Measurements from ENCODE around the gene NFKBIA. TPM values are rescaled to one million over a fixed set of nuclear protein-coding genes. Genes with fewer than 3 reads are reported as not detected.
"Not testable (repeated sequence)": the region's sequence is repeated elsewhere in the genome, so short reads cannot be mapped to it uniquely, and the experiment has no call there.

NFKBIA gene, protein sequence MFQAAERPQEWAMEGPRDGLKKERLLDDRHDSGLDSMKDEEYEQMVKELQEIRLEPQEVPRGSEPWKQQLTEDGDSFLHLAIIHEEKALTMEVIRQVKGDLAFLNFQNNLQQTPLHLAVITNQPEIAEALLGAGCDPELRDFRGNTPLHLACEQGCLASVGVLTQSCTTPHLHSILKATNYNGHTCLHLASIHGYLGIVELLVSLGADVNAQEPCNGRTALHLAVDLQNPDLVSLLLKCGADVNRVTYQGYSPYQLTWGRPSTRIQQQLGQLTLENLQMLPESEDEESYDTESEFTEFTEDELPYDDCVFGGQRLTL
- 39.1 and 52.8 TPM in 2 replicates for polyA plus RNA-seq (2014; cell fraction: cytosol; rRNA removed)
- 109 and 143 TPM in 2 replicates for polyA plus RNA-seq (2014; cell fraction: nucleus; rRNA removed)

DNA sequence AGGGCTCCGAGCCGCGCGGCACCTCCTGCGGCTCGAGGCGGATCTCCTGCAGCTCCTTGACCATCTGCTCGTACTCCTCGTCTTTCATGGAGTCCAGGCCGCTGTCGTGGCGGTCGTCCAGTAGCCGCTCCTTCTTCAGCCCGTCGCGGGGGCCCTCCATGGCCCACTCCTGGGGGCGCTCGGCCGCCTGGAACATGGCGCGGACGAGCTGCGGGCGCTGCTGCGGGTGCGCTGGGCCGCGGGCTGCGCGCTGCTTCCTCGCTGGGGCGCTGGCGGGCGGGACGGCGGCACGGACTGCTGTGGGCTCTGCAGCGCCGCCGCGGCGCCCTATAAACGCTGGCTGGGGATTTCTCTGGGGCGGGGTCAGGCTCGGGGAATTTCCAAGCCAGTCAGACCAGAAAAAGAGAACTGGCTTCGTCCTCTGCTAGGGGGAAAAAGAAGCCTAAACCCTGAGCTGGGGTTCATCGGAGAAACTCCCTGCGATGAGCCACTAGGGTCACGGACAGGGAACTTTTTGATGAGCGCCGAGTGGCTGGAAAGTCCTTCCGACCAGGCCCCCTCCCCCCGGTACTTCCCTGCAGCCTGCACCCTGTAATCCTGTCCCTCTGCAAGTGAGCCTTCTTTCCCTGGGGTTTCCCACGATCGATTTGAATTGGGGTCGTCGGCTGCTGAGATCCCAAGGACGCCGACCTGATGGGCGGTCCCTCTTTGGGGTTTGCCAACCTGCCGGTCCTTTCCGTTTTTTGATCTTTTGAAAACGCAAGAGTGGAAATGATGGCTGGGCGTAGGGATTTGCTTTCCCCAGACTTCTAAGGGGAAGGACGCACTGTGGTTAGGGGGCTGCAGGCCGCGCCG is at the start of gene NFKBIA:
NFKBIA (minus strand) TSS at position 301 of the 855 bp plus-strand sequence; CDS start at position 196, 105 bp downstream.
- DNase-seq (ENCODE audit: low spot score): peak; percentile 77

DNA sequence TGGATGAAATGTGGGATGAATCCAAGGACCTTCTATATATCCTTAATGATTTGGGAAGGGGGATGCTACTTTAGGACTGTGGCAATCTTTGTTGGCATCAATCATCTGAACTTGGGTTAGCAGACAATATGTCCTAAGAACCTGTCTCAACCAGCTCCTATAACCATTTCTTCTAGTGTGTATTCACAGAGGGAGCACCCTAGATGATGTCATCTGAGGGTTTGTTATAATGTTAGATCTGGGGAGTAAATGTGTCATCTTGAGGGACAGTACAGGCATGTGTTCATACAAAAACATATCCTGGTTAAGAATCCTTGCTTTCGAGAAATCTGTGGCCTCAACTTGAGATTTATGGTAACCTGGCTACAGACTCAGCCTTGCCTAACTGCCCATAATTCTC is 41.9 kb upstream of the NFKBIA start:
- DNase-seq (ENCODE audit: low spot score): no peak

DNA sequence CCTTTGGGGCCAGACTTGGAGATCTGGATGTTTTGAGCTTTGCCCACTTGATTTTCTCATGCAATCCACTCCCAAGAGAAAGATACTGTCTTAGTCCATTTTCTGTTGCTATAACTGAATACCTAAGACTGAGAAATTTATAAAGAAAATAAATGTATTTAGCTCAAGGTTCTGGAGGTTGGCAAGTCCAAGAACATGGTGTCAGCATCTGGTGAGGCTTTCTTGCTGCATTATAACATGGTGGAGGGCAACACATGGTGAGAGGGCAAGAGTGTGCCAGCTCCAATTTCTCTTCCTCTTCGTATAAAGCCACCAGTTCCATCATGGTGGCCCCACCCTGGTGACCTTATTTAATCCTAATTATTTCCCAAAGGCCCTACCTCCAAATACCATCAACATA is 39.6 kb upstream of the NFKBIA start:
- DNase-seq (ENCODE audit: low spot score): no peak

DNA sequence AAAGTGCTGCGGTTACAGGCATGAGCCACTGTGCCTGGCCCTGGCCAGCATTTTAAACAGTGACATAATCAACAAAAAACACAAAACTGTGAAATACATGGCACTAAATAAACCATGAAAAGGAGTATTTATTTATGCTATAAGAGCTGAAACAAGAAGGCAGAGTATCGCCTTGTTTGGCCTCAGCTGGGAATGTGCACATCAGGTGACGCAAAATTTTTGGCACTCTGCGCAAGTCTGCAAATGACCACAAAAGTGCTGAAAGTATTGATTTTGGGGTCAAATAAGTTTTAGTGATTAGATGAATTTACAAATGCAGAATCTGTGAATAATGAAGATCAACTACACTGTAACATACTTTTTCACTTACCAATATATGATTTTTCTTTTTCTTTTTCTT is 36.6 kb upstream of the NFKBIA start:
- no peak for DNase-seq (ENCODE audit: low spot score)

DNA sequence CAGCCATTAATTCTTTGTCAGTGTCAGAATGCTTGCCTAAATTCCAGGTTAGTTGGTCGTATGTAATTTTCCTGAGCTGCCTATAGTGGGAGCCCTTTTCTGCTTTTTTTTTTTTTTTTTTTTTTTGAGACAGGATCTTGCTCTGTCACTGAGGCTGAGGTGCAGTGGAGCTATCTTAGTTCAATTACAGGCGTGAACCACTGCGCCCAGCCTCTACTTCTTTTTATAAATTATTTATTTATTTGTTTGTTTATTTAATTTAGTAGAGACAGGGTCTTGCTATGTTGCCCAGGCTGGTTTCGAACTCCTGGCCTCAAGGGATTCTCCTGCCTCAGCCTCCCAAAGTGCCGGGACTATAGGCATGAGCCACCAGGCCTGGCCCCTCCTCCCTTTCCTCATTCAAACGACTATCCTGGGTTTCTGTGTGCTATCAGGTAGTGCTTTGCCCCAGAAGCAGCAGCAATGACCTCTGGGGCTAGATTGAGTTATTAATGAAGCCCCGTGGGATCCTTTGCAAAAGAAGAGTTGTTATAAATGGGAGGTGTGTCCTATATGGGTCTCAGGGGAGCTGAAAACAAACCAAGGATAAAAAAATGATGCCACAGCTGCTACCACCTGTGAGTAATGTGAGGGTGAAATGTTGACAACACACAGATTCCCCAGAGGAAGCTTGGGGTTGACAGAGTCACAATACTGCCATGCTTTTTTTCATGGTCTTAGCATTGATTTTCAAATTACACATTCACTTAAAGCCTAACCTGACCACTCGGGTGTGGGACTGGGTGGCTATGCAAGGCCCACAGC is 34.6 kb upstream of the NFKBIA start:
- no peak for DNase-seq (ENCODE audit: low spot score)

DNA sequence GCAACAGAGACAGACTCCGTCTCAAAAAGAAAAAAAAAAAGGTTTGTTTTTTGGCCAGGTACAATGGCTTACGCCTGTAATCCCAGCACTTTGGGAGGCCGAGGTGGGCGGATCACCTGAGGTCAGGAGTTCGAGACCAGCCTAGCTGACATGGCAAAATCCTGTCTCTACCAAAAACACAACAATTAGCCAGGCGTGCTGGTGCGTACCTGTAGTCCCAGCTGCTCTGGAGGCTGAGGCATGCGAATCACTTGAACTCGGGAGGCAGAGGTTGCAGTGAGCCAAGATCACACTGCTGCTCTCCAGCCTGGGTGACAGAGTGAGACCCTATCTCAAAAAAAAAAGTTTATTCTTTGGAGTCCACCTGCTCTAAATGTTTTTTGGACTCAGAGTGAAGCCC is 33.9 kb upstream of the NFKBIA start:
- DNase-seq (ENCODE audit: low spot score): not testable (repeated sequence)

DNA sequence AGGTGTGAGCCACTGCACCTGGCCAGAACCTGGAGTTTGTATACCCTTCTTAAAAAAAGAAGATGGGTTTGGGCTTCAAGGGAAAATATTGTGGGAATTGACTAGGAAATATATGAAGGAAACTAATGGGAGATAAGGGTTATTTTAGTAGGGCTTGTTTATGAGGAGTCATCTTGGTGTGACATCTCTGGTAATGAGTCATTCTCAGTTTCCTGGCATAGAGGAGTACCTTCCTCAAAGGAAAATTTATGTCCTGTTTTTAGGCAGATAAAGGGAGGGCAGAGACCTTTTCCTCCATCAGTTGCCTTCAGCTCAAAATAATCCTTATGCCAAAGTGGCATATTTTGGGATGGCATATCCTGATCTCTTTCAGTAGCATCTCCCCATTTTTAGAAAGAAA is 30.6 kb upstream of the NFKBIA start:
- DNase-seq (ENCODE audit: low spot score): no peak

DNA sequence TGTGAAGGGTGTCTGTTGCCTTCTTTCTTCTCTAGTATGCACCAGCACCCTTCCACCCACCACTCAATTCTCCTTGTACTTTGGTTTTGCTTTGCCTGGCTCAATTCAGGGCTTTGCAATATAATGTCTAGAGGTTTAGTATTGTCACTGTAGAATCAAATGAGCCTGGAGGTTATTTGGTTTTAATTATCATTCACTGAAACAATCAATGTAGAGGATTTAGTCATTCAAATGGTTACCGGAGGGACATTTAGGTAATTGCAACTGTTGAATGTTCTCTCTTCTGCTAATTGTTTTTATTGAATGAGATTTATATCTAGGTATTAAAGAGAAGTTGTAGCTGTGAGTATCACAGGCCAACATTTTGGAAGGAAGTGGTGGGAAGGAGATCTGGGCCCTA is 29.3 kb upstream of the NFKBIA start:
- no peak for DNase-seq (ENCODE audit: low spot score)

DNA sequence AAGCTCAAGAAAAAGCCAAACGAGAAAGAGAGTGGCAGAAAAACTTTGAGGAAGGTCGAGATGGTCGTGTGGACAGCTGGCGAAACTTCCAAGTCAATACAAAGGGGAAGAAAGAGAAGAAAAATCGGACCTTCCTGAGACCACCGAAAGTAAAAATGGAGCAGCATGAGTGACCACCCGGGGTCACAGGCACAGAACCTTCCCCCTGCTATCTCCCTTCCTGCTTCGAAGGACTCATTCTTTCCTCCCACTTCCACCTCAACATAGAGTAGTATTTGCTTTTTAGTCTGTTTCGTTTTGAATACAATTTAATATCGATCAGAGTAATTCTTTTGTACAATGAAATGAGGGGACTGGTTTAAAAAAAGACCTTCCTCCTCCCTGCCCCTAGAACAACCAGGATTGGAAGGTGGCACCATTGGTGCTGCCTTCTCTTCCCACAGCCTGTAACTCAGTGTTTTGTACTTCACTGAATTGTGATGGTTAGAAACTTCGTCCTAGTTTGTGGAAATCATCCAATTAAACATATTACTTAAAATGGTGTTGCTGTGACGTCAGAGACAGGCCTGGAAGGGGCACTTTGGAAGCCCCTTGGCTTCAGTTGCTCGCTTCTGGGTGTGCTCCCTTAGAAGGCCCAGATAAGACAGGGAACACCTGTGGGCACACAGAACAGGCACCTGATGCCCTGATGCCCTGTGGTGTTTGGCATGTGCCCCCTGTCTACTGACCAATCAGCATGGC is 26.1 kb upstream of the NFKBIA start:
- DNase-seq (ENCODE audit: low spot score): no peak

DNA sequence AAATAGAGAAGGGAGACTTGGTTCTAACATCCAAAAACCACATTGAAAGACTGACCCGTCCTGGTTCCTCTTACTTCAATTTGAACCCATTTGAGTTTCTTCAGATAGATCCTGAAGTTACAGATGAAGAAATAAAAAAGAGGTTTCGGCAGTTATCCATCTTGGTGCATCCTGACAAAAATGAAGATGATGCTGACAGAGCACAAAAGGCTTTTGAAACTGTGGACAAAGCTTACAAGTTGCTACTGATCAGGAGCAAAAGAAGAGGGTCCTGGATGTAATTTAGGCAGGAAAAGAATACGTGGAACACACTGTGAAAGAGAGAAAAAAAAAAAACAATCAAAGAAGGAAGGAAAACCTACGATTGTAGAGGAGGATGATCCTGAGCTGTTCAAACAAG is 25.4 kb upstream of the NFKBIA start:
- no peak for DNase-seq (ENCODE audit: low spot score)

DNA sequence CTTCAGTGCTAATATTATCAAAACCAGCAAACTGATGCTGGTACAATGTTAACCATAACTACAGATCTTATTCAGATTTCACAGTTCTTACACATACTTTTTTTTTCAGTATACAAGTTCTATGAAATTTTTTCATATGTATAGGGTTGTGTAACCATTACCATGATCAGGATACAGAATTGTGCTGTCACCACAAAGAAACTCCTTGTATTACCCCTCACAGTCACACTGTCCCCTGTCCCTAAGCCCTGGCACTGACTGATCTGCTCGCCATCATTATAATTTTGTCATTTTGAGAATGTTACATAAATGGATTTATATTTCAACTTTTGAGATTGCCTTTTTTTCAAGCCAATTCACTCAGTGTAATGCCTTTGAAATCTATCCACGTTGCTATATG is 21.3 kb upstream of the NFKBIA start:
- DNase-seq (ENCODE audit: low spot score): no peak

DNA sequence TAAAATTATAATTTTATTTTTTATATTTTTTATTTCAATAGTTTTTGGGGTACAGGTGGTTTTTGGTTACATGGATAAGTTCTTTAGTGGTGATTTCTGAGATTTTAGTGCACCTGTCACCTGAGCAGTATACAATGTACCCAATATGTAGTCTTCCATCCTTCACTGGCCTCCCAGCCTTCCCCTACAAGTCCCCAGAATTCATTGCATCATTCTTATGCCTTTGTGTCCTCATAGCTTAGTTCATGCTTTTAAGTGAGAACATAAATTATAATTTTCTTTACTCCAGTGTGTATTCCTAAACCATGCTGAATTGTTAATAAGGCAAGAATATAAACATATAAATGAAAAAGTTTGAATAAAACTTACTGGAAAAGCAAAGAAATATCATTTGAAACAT is 19.1 kb upstream of the NFKBIA start:
- no peak for DNase-seq (ENCODE audit: low spot score)

DNA sequence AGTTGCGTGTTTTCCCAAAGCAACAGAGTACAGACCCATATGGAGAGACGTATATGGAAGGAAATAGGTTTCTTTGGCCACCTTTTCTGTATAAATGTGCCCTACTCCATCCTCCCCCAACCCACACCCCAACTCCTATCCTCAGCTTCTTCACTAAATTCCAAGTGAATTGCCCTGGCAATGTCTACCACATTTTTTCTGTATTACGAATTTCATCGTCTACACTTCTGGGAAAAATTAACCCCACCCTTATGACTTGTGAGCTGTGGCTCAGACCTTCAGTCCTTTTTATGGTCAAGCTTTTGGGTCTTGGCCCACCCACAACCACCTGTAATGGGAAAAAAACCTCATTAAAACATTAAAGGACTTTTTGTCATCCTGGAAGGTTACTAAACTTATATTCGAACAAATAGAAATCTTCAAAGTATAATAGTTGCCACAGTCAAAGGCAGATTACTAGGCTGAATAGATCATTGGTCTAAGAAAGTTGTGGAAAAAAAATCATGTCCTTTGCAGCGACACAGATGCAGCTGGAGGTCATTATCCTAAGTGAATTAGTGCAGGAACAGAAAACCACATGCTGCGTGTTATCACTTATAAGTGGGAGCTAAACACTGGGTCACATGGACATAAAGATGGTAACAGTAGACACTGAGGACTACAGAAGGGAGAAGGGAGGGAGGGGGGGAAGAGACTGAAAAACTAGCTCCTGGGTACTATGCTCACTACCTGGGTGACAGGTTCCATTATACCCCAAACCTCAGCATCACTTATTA is 15.7 kb upstream of the NFKBIA start:
- DNase-seq (ENCODE audit: low spot score): peak; percentile 91

DNA sequence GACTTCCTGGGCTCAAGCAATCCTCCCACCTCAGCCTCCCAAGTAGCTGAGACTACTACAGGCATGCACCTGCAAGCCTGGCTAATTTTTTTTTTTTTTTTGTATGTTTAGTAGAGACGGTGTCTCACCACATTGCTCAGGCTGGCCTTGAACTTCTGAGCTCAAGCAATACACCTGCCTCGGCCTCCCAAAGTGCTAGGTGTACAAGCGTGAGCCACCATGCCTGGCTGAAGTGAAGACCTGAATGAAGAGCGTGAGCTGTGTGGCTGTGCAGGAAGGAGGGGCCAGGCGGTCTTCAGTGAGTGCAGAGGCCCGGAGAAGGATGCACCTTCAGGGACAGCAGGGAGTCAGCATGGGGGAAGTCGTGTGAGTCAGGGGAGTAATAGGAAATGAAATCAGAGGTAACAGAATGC is 14.9 kb upstream of the NFKBIA start:
- DNase-seq (ENCODE audit: low spot score): peak; percentile 56

DNA sequence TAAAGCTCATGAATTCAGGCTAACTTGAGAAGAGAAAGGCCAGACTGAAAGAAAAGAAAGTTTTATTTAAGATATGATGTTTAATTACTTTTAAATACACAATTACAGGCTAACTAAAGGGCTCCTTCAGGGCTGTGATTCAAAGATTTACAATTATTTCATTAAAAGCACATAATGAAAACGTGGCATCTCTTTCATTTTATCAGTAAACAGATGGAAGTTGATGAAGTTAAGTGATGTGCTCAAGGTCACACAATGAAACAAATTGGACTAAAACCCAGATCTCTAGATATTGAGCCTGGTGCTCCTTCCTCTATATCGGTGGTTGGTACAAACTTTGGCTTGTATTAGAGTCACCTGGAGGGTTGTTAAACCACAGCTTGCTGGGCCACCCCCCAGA is 13.5 kb upstream of the NFKBIA start:
- DNase-seq (ENCODE audit: low spot score): no peak

DNA sequence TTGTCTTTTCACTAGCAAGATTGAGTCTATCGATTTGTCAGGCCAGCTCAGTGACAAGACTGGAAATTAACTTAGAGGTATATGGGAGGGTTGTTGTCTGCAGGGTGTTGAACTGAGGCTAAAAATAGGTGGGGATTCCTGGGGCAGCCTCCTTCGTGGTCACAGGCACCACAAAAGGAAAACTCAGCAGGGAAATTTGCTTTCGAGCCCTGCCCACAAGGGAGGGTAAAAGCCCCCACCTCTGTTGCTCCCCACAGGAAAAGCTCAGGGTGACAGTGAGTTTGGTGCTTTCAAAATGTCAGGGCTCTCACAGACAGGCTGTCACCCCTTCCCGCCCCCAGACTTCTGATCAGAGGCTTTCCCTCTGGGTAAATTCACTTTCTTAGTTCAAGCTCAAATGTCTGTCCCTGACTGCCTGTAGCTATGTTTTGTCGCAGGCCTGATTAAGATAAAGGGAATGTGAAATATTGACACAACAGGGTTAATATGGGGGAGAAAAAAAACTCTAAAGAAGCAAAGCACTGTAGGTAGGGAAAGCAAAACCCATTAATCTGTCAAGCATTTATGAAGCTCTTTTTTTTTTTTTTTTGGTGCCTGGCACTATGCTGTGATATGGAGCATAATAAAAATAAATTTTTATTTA is 11.7 kb upstream of the NFKBIA start:
- no peak for DNase-seq (ENCODE audit: low spot score)

DNA sequence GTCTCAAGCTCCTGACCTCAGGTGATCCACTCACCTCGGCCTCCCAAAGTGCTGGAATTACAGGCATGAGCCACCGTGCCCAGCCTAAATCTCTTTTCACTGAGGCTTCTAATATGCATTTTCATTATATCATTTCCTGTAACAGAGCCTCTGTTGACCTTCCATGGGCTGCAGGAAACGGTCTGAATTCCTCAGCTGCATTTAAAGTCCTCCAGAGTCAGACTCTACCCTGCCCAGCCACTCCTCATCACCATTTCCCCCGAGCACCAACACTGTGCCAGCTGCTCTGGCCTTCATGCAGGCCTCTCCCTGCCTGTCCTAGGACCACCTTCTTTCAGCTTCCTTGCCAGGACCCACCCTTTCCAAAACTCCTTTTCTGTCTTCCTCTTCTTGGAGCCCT is 9.8 kb upstream of the NFKBIA start:
- no peak for DNase-seq (ENCODE audit: low spot score)

DNA sequence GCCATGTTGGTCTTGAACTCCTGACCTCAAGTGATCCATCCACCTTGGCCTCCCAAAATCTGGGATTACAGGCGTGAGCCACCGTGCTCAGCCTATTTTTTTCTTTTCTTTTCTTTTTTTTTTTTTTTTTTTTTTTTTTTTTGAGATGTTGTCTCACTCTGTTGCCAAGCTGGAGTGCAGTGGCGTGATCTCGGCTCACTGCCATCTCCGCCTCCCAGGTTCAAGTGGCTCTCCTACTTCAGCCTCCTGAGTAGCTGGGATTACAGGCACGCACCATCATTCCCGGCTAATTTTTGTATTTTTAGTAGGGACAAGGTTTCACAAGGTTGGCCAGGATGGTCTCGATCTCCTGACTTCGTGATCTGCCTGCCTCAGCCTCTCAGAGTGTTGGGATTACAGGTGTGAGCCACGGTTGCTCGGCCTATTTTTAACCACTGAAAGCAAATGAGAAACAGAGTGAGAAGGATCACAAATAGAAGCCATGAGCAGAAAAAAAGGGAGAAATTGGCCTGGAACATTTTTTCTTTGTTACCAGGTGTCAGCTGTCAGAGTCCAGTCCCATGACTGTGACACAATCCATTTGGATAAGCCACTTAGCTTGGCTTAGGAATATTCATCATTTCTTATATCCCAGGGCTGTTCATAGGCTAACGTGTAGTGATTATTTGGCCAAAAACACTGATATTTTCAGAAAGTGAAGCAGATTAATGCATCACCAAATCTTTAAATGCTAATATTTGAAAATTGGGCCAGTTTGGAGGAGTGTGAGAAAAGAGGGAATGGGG is 7.9 kb upstream of the NFKBIA start:
- DNase-seq (ENCODE audit: low spot score): no peak

DNA sequence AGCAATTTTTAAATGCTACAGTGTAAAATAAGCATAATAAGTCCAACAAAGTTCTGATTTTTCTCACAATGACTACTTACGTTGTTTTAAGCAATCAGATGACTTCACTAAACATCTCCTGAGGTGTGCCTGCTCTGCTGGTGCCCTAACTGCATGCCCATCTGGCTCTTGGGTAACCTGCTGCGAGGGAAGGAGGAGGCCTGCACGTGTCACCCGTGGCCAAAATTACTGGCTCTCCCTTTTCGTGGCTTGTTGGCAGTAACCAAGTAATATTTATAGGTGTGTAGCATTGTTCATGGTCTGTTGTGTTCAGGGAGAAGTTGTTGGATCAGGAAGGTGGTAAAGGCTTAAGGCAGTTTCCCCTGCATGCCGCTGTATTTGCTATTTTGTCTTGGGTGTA is 6.3 kb upstream of the NFKBIA start:
- no peak for DNase-seq (ENCODE audit: low spot score)
